Caco-2 (cell line): Measurements from ENCODE around the gene PRDM15. TPM values are rescaled to one million over a fixed set of nuclear protein-coding genes. Genes with fewer than 3 reads are reported as not detected.

Source experiments
- BruUV-seq: library from RNA; stranded (reverse); fragments of 400-500 nt; replicated peaks from 2 replicates; lab custom pipeline; 2021; lab: Mats Ljungman, UMichigan
- CTCF ChIA-PET: fragments of 300-600 bp; sonication (Branson Sonifier 250); formaldehyde crosslinking; loops from one replicate; lab custom pipeline; 2022; ENCODE audit warnings: antibody characterized with exemption; lab: Charles Lee
- POLR2A ChIA-PET: fragments of 300-600 bp; sonication (Branson Sonifier 250); formaldehyde crosslinking; loops from one replicate; lab custom pipeline; 2022; ENCODE audit warnings: antibody characterized with exemption; lab: Charles Lee
- DNase-seq, 2 experiments: peaks; one replicate each; pipeline versions ENCODE4 v3.0.0 to v3.0.0-alpha.2; 2020 to 2022
- H3K27me3 ChIP-seq: replicated peaks from 2 replicates; pipeline ENCODE4 v1.6.0; 2011; ENCODE audit warnings: low read length; ENCODE audit not compliant: control insufficient read depth, insufficient read depth
- H3K36me3 ChIP-seq: 2 replicates; pipeline ENCODE4 v1.5.1; 2011; ENCODE audit warnings: low read length; ENCODE audit not compliant: control insufficient read depth, insufficient read depth
- H3K4me1 ChIP-seq: fragments of 250-450 bp; sonication (Bioruptor Pico); 2 replicates; pipeline ENCODE4 v1.5.1; 2020; ENCODE audit warnings: mild to moderate bottlenecking
- H3K4me3 ChIP-seq: 2 replicates; pipeline ENCODE4 v1.5.1; 2011; ENCODE audit warnings: low read depth, mild to moderate bottlenecking, control low read depth, low read length
- H3K9me3 ChIP-seq: fragments of 250-450 bp; sonication (Bioruptor Pico); 2 replicates; pipeline ENCODE4 v1.5.1; 2020; ENCODE audit warnings: mild to moderate bottlenecking, moderate library complexity
- H3K27ac Mint-ChIP-seq: one replicate; pipeline ENCODE4 v1.8.0; 2022; ENCODE audit warnings: mixed read lengths; ENCODE audit not compliant: unreplicated experiment
- H3K27me3 Mint-ChIP-seq: one replicate; pipeline ENCODE4 v1.8.0; 2022; ENCODE audit warnings: mixed read lengths; ENCODE audit not compliant: insufficient read depth, unreplicated experiment
- H3K36me3 Mint-ChIP-seq: one replicate; pipeline ENCODE4 v1.8.0; 2022; ENCODE audit warnings: mild to moderate bottlenecking, mixed read lengths; ENCODE audit not compliant: insufficient read depth, unreplicated experiment
- H3K4me1 Mint-ChIP-seq: one replicate; pipeline ENCODE4 v1.8.0; 2022; ENCODE audit warnings: low read depth, mixed read lengths; ENCODE audit not compliant: unreplicated experiment
- H3K4me3 Mint-ChIP-seq: one replicate; pipeline ENCODE4 v1.8.0; 2022; ENCODE audit warnings: mild to moderate bottlenecking, moderate library complexity, mixed read lengths; ENCODE audit not compliant: unreplicated experiment
- H3K9me3 Mint-ChIP-seq: one replicate; pipeline ENCODE4 v1.8.0; 2022; ENCODE audit warnings: mixed read lengths; ENCODE audit not compliant: unreplicated experiment
- intact Hi-C: fragments of 100-400 bp; cut with micrococcal nuclease; formaldehyde crosslinking; loops from one replicate; pipeline ENCODE4 v1.10.0; 2022; ENCODE audit not compliant: unreplicated experiment
- total RNA-seq: library from RNA; stranded (reverse); gene quantifications from 2 replicates; pipeline ENCODE4 v1.2.3, GENCODE V29; 2022
- TF ChIP-seq, protein P1 (sequence below), 2 experiments: fragments of 200-600 bp in 1 of 2; IDR thresholded peaks; 1 replicate in 1 of 2; 2 replicates in 1 of 2; pipeline versions ENCODE4 v1.5.1 to v1.8.0; 2011 to 2022; ENCODE audit warnings: antibody characterized with exemption in 1 of 2, control low read depth in 1 of 2, inconsistent platforms in 1 of 2, low read depth in 1 of 2, low read length in 1 of 2, mild to moderate bottlenecking in 1 of 2, moderate library complexity in 1 of 2; ENCODE audit not compliant: insufficient read depth in 1 of 2, severe bottlenecking in 1 of 2, unreplicated experiment in 1 of 2

Gene PRDM15
- total RNA-seq, 1 experiment from 2014 or later = 5.6 TPM

DNA sequence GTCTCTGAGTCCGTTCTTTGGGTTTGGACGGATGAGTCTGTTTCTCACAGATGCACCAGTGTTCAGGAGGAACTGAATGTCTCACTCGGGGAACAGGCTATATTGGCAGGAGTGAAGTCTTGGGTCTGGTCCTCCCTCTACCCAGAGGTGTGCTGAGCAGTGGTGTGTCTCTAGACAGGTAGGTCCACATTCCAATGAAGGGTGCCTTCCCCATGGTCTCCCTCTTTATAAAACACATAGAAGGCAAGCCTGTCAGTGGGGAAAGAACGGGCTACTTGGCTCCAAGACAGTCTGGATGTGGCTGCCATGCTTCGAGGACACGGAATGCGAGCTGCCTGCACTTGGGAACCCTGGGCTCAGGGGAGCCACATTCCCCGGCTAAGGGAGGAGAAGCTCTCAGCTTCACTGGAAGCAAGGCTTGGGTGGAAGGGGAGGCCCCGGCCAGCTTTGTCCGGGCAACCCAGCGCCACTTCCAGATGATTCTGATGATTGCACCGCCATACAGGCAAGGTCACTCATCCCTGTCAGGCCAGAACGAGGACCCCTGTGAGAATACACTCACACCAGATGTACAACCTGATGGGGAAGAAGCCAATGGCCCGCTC is 82.6 kb downstream of the PRDM15 start:
- POLR2A ChIA-PET = no interaction called here
- H3K4me3 Mint-ChIP-seq = no peak overlapping the region

DNA sequence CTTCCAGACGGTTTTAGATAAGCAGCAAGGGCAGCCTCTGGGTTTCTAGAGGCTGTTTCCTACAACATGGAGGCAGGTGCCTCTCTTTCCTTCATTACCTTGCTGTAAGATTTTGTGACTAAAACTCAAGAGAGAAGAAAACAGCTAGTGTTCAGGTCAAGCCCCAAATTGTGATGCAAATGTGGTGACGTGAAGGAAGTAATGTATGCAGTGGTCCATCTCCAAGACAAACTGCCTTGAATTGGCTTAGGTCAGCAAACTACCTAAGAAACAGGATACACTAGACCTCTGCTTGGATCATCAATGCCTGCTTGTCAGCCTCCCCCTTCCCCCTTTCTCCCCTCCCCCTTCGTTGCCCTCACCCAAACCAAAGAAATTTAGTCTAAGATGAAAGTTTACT is 83.4 kb downstream of the PRDM15 start:
- ChIA-PET POLR2A (no interaction called here), CTCF (interaction anchor here (0.6 to 2.0 kb wide), 2 partner anchors 183 to 186 kb away, joined by 3 to 5 read pairs; no protein-coding TSS in a partner anchor)
- H3K27me3 ChIP-seq = no peaks in the 10 kb centered on the region
- 0 out of 2 replicates have a peak, but pooled peaks cover 3% of the 10 kb centered on the region for H3K4me1 ChIP-seq
- TF ChIP-seq, protein P1, sequence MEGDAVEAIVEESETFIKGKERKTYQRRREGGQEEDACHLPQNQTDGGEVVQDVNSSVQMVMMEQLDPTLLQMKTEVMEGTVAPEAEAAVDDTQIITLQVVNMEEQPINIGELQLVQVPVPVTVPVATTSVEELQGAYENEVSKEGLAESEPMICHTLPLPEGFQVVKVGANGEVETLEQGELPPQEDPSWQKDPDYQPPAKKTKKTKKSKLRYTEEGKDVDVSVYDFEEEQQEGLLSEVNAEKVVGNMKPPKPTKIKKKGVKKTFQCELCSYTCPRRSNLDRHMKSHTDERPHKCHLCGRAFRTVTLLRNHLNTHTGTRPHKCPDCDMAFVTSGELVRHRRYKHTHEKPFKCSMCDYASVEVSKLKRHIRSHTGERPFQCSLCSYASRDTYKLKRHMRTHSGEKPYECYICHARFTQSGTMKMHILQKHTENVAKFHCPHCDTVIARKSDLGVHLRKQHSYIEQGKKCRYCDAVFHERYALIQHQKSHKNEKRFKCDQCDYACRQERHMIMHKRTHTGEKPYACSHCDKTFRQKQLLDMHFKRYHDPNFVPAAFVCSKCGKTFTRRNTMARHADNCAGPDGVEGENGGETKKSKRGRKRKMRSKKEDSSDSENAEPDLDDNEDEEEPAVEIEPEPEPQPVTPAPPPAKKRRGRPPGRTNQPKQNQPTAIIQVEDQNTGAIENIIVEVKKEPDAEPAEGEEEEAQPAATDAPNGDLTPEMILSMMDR (IDR thresholded peaks at IDR 0.05; ENCODE audit: insufficient read depth in 1 of 2, low read depth in 1 of 2, low read length in 1 of 2, severe bottlenecking in 1 of 2, unreplicated experiment in 1 of 2) = no peak
- Mint-ChIP-seq H3K27me3 (no peaks in the 10 kb centered on the region), H3K4me1 (no peaks in the 10 kb centered on the region), H3K27ac (no peak overlapping the region), H3K4me3 (no peak overlapping the region), H3K36me3 (peaks cover 12% of the 10 kb centered on the region), H3K9me3 (peaks cover 20% of the 10 kb centered on the region)
- H3K36me3 ChIP-seq = no peaks in the 10 kb centered on the region; the same call in 1 of the 2 replicates
- DNase-seq = no peak
- intact Hi-C loops = no loop called here
- peaks cover 11% of the 10 kb centered on the region; the same call in 1 of the 2 replicates for H3K9me3 ChIP-seq
- no TSS peak for BruUV-seq
- H3K4me3 ChIP-seq = no peak overlapping the region

More for the DNA sequence above, 82.6 kb downstream of the PRDM15 start:
- Mint-ChIP-seq H3K27me3 (no peaks in the 10 kb centered on the region), H3K36me3 (peaks cover 14% of the 10 kb centered on the region), H3K27ac (no peak overlapping the region), H3K4me1 (no peaks in the 10 kb centered on the region), H3K9me3 (peaks cover 20% of the 10 kb centered on the region)
- intact Hi-C loops = no loop called here
- CTCF ChIA-PET = no interaction called here
- TF ChIP-seq, protein P1 (IDR thresholded peaks at IDR 0.05; ENCODE audit: insufficient read depth in 1 of 2, low read depth in 1 of 2, low read length in 1 of 2, severe bottlenecking in 1 of 2, unreplicated experiment in 1 of 2) = no peak
- Histone ChIP-seq H3K4me3 (no peak overlapping the region), H3K36me3 (no peaks in the 10 kb centered on the region; the same call in 1 of the 2 replicates), H3K4me1 (0 out of 2 replicates have a peak, but pooled peaks cover 3% of the 10 kb centered on the region), H3K9me3 (peaks cover 11% of the 10 kb centered on the region; the same call in 1 of the 2 replicates), H3K27me3 (no peaks in the 10 kb centered on the region)
- no peak for DNase-seq
- no TSS peak for BruUV-seq

DNA sequence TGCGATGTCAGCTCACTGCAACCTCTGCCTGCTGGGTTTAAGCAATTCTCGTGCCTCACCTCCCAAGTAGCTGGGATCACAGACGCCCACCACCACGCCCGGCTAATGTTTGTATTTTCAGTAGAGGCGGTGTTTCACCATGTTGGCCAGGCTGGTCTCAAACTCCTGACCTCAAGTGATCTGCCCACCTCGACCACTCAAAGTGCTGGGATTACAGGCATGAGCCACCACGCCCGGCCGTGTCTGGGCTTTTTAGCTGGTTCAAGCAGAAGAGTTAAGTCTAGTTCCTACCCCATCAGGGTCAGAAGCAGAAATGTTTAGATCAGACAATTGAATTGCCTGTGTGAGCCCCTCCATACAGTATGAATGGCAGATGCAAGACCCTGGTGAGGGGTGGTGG is 84.5 kb downstream of the PRDM15 start:
- H3K4me1 Mint-ChIP-seq = no peaks in the 10 kb centered on the region
- no peak overlapping the region for H3K4me3 Mint-ChIP-seq
- TF ChIP-seq, protein P1 (IDR thresholded peaks at IDR 0.05; ENCODE audit: insufficient read depth in 1 of 2, low read depth in 1 of 2, low read length in 1 of 2, severe bottlenecking in 1 of 2, unreplicated experiment in 1 of 2) = no peak
- 0 out of 2 replicates have a peak, but pooled peaks cover 3% of the 10 kb centered on the region for H3K4me1 ChIP-seq
- peaks cover 20% of the 10 kb centered on the region for H3K9me3 Mint-ChIP-seq
- DNase-seq = no peak
- intact Hi-C loops = no loop called here
- no TSS peak for BruUV-seq
- H3K27me3 Mint-ChIP-seq = no peaks in the 10 kb centered on the region
- peaks cover 12% of the 10 kb centered on the region for H3K36me3 Mint-ChIP-seq
- no peaks in the 10 kb centered on the region for H3K36me3 ChIP-seq
- H3K27ac Mint-ChIP-seq = no peak overlapping the region
- no peaks in the 10 kb centered on the region for H3K27me3 ChIP-seq
- H3K9me3 ChIP-seq = peaks cover 11% of the 10 kb centered on the region; the same call in 1 of the 2 replicates
- no peak overlapping the region for H3K4me3 ChIP-seq
- CTCF ChIA-PET = interaction anchor here (2.0 kb wide), 1 partner anchor 182 kb away, joined by 5 read pairs; no protein-coding TSS in a partner anchor
- POLR2A ChIA-PET = no interaction called here
